HEK293 (cell line): ENCODE data around the gene NUP62.
"Not testable (repeated sequence)": the region's sequence is repeated elsewhere in the genome, so short reads cannot be mapped to it uniquely, and the experiment has no call there.

Experiments
- CTCF ChIA-PET: fragments of 350-600 bp; formaldehyde crosslinking; extraction: SDS; loops from one replicate; lab custom pipeline; 2021; ENCODE audit warnings: antibody characterized with exemption; lab: Yijun Ruan, JAX
- POLR2A ChIA-PET: fragments of 300-600 bp; formaldehyde crosslinking; extraction: SDS; loops from one replicate; lab custom pipeline; 2020; ENCODE audit warnings: antibody characterized with exemption, inconsistent platforms; lab: Yijun Ruan, JAX
- H3K27ac ChIP-seq: fragments of 200-500 bp; sonication (Bioruptor generic); 2 replicates; pipeline ENCODE4 v1.5.1; 2014; ENCODE audit warnings: low read depth, low read length, control low read depth, inconsistent platforms; ENCODE audit errors: extremely low read depth
- H3K36me3 ChIP-seq, 2 experiments: fragments of 200-500 bp in 1 of 2; sonication (Bioruptor generic) in 1 of 2; 1 replicate in 1 of 2; 2 replicates in 1 of 2; pipeline ENCODE4 v1.5.1; 2014 to 2017; ENCODE audit warnings: inconsistent platforms in 2 of 2, low read length in 2 of 2; ENCODE audit not compliant: control insufficient read depth in 2 of 2, insufficient read depth in 1 of 2
- H3K4me1 ChIP-seq: fragments of 200-500 bp; sonication (Bioruptor generic); 2 replicates; pipeline ENCODE4 v1.5.1; 2014; ENCODE audit warnings: mild to moderate bottlenecking, low read length, inconsistent platforms; ENCODE audit not compliant: control insufficient read depth, insufficient read depth
- H3K4me3 ChIP-seq: 2 replicates; pipeline ENCODE4 v1.5.1; 2011; ENCODE audit warnings: low read depth, mild to moderate bottlenecking, control low read depth, low read length, moderate library complexity
- H3K9me3 ChIP-seq: fragments of 200-500 bp; sonication (Bioruptor generic); 2 replicates; pipeline ENCODE4 v1.5.1; 2014; ENCODE audit warnings: low read depth, low read length, inconsistent platforms; ENCODE audit not compliant: control insufficient read depth, insufficient read depth
- BCL11A ChIP-seq: fragments of 450-650 bp; formaldehyde crosslinking; IDR thresholded peaks from 2 replicates; pipeline ENCODE4 v1.5.1; 2016; ENCODE audit warnings: low read depth, missing biosample characterization, missing genetic modification characterization
- INSM2 ChIP-seq: fragments of 450-650 bp; formaldehyde crosslinking; IDR thresholded peaks from 2 replicates; pipeline ENCODE4 v1.5.1; 2016; ENCODE audit warnings: missing biosample characterization, missing genetic modification characterization
- KLF10 ChIP-seq: fragments of 450-650 bp; IDR thresholded peaks from 2 replicates; pipeline ENCODE4 v1.5.1; 2018; ENCODE audit warnings: missing biosample characterization, mild to moderate bottlenecking, missing genetic modification characterization
- PRDM1 ChIP-seq: fragments of 450-650 bp; formaldehyde crosslinking; IDR thresholded peaks from 2 replicates; pipeline ENCODE4; 2016; ENCODE audit warnings: missing biosample characterization, missing genetic modification characterization
- PRDM10 ChIP-seq: fragments of 450-650 bp; formaldehyde crosslinking; IDR thresholded peaks from 2 replicates; pipeline ENCODE4 v1.5.1; 2016; ENCODE audit warnings: missing biosample characterization, missing genetic modification characterization
- PRDM6 ChIP-seq: fragments of 450-650 bp; formaldehyde crosslinking; IDR thresholded peaks from 2 replicates; pipeline ENCODE4 v1.5.1; 2017; ENCODE audit warnings: missing biosample characterization, missing genetic modification characterization
- RBAK ChIP-seq: fragments of 450-650 bp; formaldehyde crosslinking; IDR thresholded peaks from 2 replicates; pipeline ENCODE4 v1.5.1; 2016; ENCODE audit warnings: missing biosample characterization, missing genetic modification characterization
- REPIN1 ChIP-seq: fragments of 450-650 bp; formaldehyde crosslinking; IDR thresholded peaks from 2 replicates; pipeline ENCODE4 v1.5.1; 2017; ENCODE audit warnings: missing biosample characterization, missing genetic modification characterization, low read depth
- SCRT1 ChIP-seq: fragments of 450-650 bp; formaldehyde crosslinking; IDR thresholded peaks from 2 replicates; pipeline ENCODE4 v1.5.1; 2016; ENCODE audit warnings: missing biosample characterization, missing genetic modification characterization, borderline replicate concordance
- ZFHX2 ChIP-seq: fragments of 450-650 bp; formaldehyde crosslinking; conservative IDR thresholded peaks from 2 replicates; pipeline ENCODE4 v1.5.1; 2016; ENCODE audit warnings: missing biosample characterization, missing genetic modification characterization
- ZFP37 ChIP-seq: fragments of 450-650 bp; formaldehyde crosslinking; IDR thresholded peaks from 2 replicates; pipeline ENCODE4 v1.5.1; 2016; ENCODE audit warnings: missing biosample characterization, missing genetic modification characterization
- ZNF146 ChIP-seq: fragments of 450-650 bp; formaldehyde crosslinking; IDR thresholded peaks from 2 replicates; pipeline ENCODE4 v1.5.1; 2016; ENCODE audit warnings: missing biosample characterization, missing genetic modification characterization
- ZNF274 ChIP-seq, 2 experiments: fragments of 200-500 bp in 1 of 2; fragments of 450-650 bp in 1 of 2; sonication (Bioruptor generic) in 1 of 2; formaldehyde crosslinking in 1 of 2; IDR thresholded peaks; 2 replicates each; pipeline versions ENCODE4 v1.5.1 to v1.6.1; 2014 to 2016; ENCODE audit warnings: borderline replicate concordance in 1 of 2, inconsistent platforms in 1 of 2, low read length in 1 of 2, missing biosample characterization in 1 of 2, missing genetic modification characterization in 1 of 2
- ZNF311 ChIP-seq: fragments of 450-650 bp; formaldehyde crosslinking; IDR thresholded peaks from 2 replicates; pipeline ENCODE4 v1.5.1; 2017; ENCODE audit warnings: missing biosample characterization, missing genetic modification characterization, borderline replicate concordance
- ZNF501 ChIP-seq: fragments of 450-650 bp; formaldehyde crosslinking; IDR thresholded peaks from 2 replicates; pipeline ENCODE4 v1.5.1; 2016; ENCODE audit warnings: missing biosample characterization, missing genetic modification characterization
- ZNF510 ChIP-seq: fragments of 450-650 bp; formaldehyde crosslinking; IDR thresholded peaks from 2 replicates; pipeline ENCODE4 v1.5.1; 2018; ENCODE audit warnings: mild to moderate bottlenecking, missing genetic modification characterization, missing biosample characterization; ENCODE audit not compliant: insufficient replicate concordance
- ZNF560 ChIP-seq: fragments of 450-650 bp; formaldehyde crosslinking; IDR thresholded peaks from 2 replicates; pipeline ENCODE4 v1.5.1; 2017; ENCODE audit warnings: missing biosample characterization, missing genetic modification characterization, borderline replicate concordance
- ZNF596 ChIP-seq: fragments of 450-650 bp; IDR thresholded peaks from 2 replicates; pipeline ENCODE4 v1.5.0; 2018; ENCODE audit warnings: missing biosample characterization, mild to moderate bottlenecking, missing genetic modification characterization, moderate library complexity
- ZNF624 ChIP-seq: fragments of 450-650 bp; formaldehyde crosslinking; IDR thresholded peaks from 2 replicates; pipeline ENCODE4 v1.5.1; 2017; ENCODE audit warnings: missing biosample characterization, missing genetic modification characterization
- ZNF747 ChIP-seq: fragments of 450-650 bp; formaldehyde crosslinking; IDR thresholded peaks from 2 replicates; pipeline ENCODE4 v1.5.1; 2016; ENCODE audit warnings: missing biosample characterization, missing genetic modification characterization
- ZNF785 ChIP-seq: fragments of 450-650 bp; formaldehyde crosslinking; IDR thresholded peaks from 2 replicates; pipeline ENCODE4 v1.5.1; 2016; ENCODE audit warnings: missing biosample characterization, missing genetic modification characterization

Gene NUP62

GRCh38 chr19:49969355-49969754, 40.1 kb upstream of the NUP62 start:
- H3K27ac ChIP-seq, H3K4me1 ChIP-seq, H3K4me3 ChIP-seq, H3K9me3 ChIP-seq, POLR2A ChIA-PET, H3K36me3 ChIP-seq: not testable (repeated sequence)
- peak; percentile 41; the same call in 1 of the 2 replicates for TF ChIP-seq PRDM10 (tag by site-specific recombination)
- CTCF ChIA-PET = interaction anchor here (1.4 kb wide), 2 partner anchors 8 to 31 kb away, joined by 3 to 5 read pairs; no protein-coding TSS in a partner anchor

- Histone ChIP-seq H3K27ac (no peak overlapping the region), H3K4me1 (no peaks in the 10 kb centered on the region), H3K9me3 (no peaks in the 10 kb centered on the region), H3K36me3 (no peaks in the 10 kb centered on the region), H3K4me3 (no peak overlapping the region)
- CTCF ChIA-PET = interaction anchor here (1.4 kb wide), 2 partner anchors 9 to 30 kb away, joined by 3 to 5 read pairs; no protein-coding TSS in a partner anchor
- no peak for TF ChIP-seq ZNF311
- no peak for TF ChIP-seq ZNF274 (IDR thresholded peaks at IDR 0.05; ENCODE audit: low read length)
- no peak for TF ChIP-seq ZNF274 (tag by site-specific recombination; IDR thresholded peaks at IDR 0.05; ENCODE audit: borderline replicate concordance)
- no peak for TF ChIP-seq KLF10
- no peak for TF ChIP-seq BCL11A (tag by site-specific recombination)
- no peak for TF ChIP-seq INSM2 (tag by site-specific recombination)
- no peak for TF ChIP-seq ZNF747
- peak; percentile 64 for TF ChIP-seq ZNF146 (tag by site-specific recombination)
- no peak for TF ChIP-seq ZNF596 (tag by site-specific recombination)
- no peak for TF ChIP-seq ZNF560 (tag by site-specific recombination)
- no peak for TF ChIP-seq ZNF510 (tag by site-specific recombination)
- no peak for TF ChIP-seq RBAK (tag by site-specific recombination)
- 0 out of 2 replicates have a peak, but pooled peaks have one; percentile 15 for TF ChIP-seq PRDM10 (tag by site-specific recombination)
- TF ChIP-seq PRDM6 (tag by site-specific recombination) = no peak
- TF ChIP-seq ZNF501 (tag by site-specific recombination) = no peak
- no peak for TF ChIP-seq SCRT1
- TF ChIP-seq PRDM1 (tag by site-specific recombination) = peak; percentile 8; the same call in 1 of the 2 replicates
- no peak for TF ChIP-seq ZFHX2
- TF ChIP-seq ZNF624 = no peak
- TF ChIP-seq REPIN1 = no peak
- no peak for TF ChIP-seq ZFP37 (tag by site-specific recombination)
- no peak for TF ChIP-seq ZNF785 (tag by site-specific recombination)
- POLR2A ChIA-PET = interaction anchor here (0.6 kb wide), 1 partner anchor 351 kb away, joined by 3 read pairs; no protein-coding TSS in a partner anchor
These were observed 39.1 kb upstream of the NUP62 start for GRCh38 chr19:49968279-49968922.

- CTCF ChIA-PET = interaction anchor here (1.0 kb wide), 1 partner anchor 14 kb away, joined by 5 read pairs; no protein-coding TSS in a partner anchor
- H3K36me3 ChIP-seq, POLR2A ChIA-PET, H3K27ac ChIP-seq, H3K4me3 ChIP-seq, H3K9me3 ChIP-seq, H3K4me1 ChIP-seq: not testable (repeated sequence)
These were observed 31.7 kb upstream of the NUP62 start, which contains the start of gene SIGLEC11 for GRCh38 chr19:49960980-49961379. TSS of gene SIGLEC11 (minus strand) at chr19:49961172. CDS start at chr19:49961081, 91 bp downstream.
